H1 (cell line): ENCODE measurements around the gene DDX23. TPM values are rescaled to one million over a fixed set of nuclear protein-coding genes. Genes with fewer than 3 reads are reported as not detected.

Experiments used
- EP300 ChIP-seq, 2 experiments: IDR thresholded peaks; 1 replicate in 1 of 2; 2 replicates in 1 of 2; pipeline ENCODE4 v1.6.1; 2011 to 2012; ENCODE audit warnings: low read depth in 2 of 2, low read length in 2 of 2, mild to moderate bottlenecking in 2 of 2, borderline replicate concordance in 1 of 2, inconsistent platforms in 1 of 2, moderate library complexity in 1 of 2
- RBBP5 ChIP-seq: IDR thresholded peaks from 2 replicates; pipeline ENCODE4 v1.7.1; 2012; ENCODE audit warnings: low read depth, mild to moderate bottlenecking, inconsistent platforms, low read length, moderate library complexity, borderline replicate concordance
- SIRT6 ChIP-seq: IDR thresholded peaks from one replicate; pipeline ENCODE4 v1.7.1; 2012; ENCODE audit warnings: low read length, inconsistent platforms
- TEAD4 ChIP-seq: IDR thresholded peaks from 2 replicates; pipeline ENCODE4 v1.6.1; 2012; ENCODE audit warnings: low read depth, low read length, inconsistent platforms, mixed read lengths
- polyA plus RNA-seq, 7 experiments: library from polyadenylated mRNA; depleted of rRNA in 3 of 7; stranded (reverse) in 5 of 7; unstranded in 2 of 7; fragments of >200 nt in 5 of 7; fragments of 200-250 nt in 2 of 7; gene quantifications; 1 replicate in 5 of 7; 2 replicates in 1 of 7; 4 replicates in 1 of 7; pipeline versions ENCODE4 v1.2.1 to v1.2.3, GENCODE V29; 2011 to 2013; ENCODE audit warnings: missing spikeins in 2 of 7, mixed read lengths in 2 of 7
- total RNA-seq: library from RNA; stranded (reverse); fragmentation: NEBNext Ultra II Directional; extraction: Animal tissue kit (Norgen Biotek cat#: 25700); gene quantifications from 2 replicates; pipeline ENCODE4 v1.2.1, GENCODE V29; 2021

The DDX23 gene
- total and polyA plus RNA-seq, 2 of the 8 experiments (the other 6 are each of a cell fraction or from before 2014, with no cell fraction given) = 43.5 to 107 TPM

DNA sequence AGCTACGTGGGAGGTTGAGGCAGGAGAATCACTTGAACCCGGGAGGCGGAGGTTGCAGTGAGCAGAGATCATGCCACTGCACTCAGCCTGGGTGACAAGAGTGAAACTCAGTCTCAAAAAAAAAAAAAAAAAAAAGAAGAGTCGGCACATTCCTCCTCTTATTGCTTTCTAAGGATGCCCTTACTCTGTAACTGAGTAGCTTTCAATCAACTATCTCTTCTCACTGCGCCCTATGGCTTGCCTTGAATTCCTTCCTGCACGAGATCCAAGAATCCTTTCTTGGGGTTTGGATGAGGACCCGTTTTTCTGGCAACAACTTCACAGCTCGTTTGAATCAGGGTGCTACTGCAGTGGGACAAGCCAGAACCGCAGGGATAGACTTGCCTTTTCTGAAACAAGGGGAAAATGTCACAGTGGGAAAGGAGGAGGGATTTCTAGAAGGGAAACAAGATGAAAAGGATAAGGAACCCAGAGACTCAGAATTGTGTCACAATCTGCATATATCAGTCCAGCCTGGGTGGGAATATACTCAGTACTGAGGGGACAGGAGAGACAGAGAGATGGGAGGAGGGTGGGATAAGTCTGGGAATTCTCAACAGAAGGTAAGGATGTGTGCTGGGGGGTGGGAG lies 29.8 kb upstream of the DDX23 start (continued):
- no peak for TF ChIP-seq EP300 (IDR thresholded peaks at IDR 0.05; ENCODE audit: borderline replicate concordance in 1 of 2, low read depth in 2 of 2, low read length in 2 of 2)
- no peak for TF ChIP-seq RBBP5
- TF ChIP-seq TEAD4 = no peak
- TF ChIP-seq SIRT6 = no peak
